GM12878 (cell line): ENCODE measurements around the gene TRMT1. TPM values are rescaled to one million over a fixed set of nuclear protein-coding genes. Genes with fewer than 3 reads are reported as not detected.
A peak's percentile ranks its signal among the peaks of the same experiment; 100 is the strongest.

Experiments
- ATF3 ChIP-seq: IDR thresholded peaks from 2 replicates; pipeline ENCODE4 v1.6.1; 2011; ENCODE audit warnings: low read depth, mild to moderate bottlenecking, low read length, moderate library complexity, borderline replicate concordance; ENCODE audit errors: extremely low read depth
- CBFB ChIP-seq: IDR thresholded peaks from 2 replicates; pipeline ENCODE4 v1.6.1; 2016; ENCODE audit warnings: antibody characterized with exemption, low read depth
- CHD2 ChIP-seq: IDR thresholded peaks from 2 replicates; pipeline ENCODE4 v1.6.1; 2011; ENCODE audit warnings: low read depth, low read length, improper control_type of control experiment, borderline replicate concordance
- CREB1 ChIP-seq: IDR thresholded peaks from 2 replicates; pipeline ENCODE4 v1.6.1; 2012; ENCODE audit warnings: low read depth, mild to moderate bottlenecking, inconsistent platforms
- EP300 ChIP-seq, 2 experiments: fragments of 150-350 bp in 1 of 2; IDR thresholded peaks; 2 replicates each; pipeline ENCODE4 v1.6.1; 2011 to 2012; ENCODE audit warnings: low read depth in 2 of 2, low read length in 2 of 2, borderline replicate concordance in 1 of 2, improper control_type of control experiment in 1 of 2, inconsistent platforms in 1 of 2; ENCODE audit not compliant: control insufficient read depth in 1 of 2
- HCFC1 ChIP-seq: fragments of 150-350 bp; IDR thresholded peaks from 2 replicates; pipeline ENCODE4 v1.6.1; 2014; ENCODE audit warnings: low read length
- MAX ChIP-seq: IDR thresholded peaks from 2 replicates; pipeline ENCODE4 v1.6.1; 2012; ENCODE audit warnings: low read depth, low read length, improper control_type of control experiment
- NFYA ChIP-seq: IDR thresholded peaks from 2 replicates; pipeline ENCODE4 v1.6.1; 2011; ENCODE audit warnings: low read depth, mild to moderate bottlenecking, low read length, improper control_type of control experiment, borderline replicate concordance
- NFYB ChIP-seq: IDR thresholded peaks from 2 replicates; pipeline ENCODE4 v1.6.1; 2011; ENCODE audit warnings: low read depth, mild to moderate bottlenecking, low read length, improper control_type of control experiment, moderate library complexity; ENCODE audit not compliant: insufficient read depth
- PBX3 ChIP-seq: IDR thresholded peaks from 2 replicates; pipeline ENCODE4 v1.6.1; 2011; ENCODE audit warnings: mild to moderate bottlenecking, low read depth, low read length, moderate library complexity; ENCODE audit not compliant: insufficient replicate concordance
- PML ChIP-seq: IDR thresholded peaks from 2 replicates; pipeline ENCODE4 v1.6.1; 2012; ENCODE audit warnings: low read length, inconsistent platforms
- RCOR1 ChIP-seq: conservative IDR thresholded peaks from 2 replicates; pipeline ENCODE4 v1.6.1; 2012; ENCODE audit warnings: low read depth, low read length, improper control_type of control experiment
- SIN3A ChIP-seq: IDR thresholded peaks from 2 replicates; pipeline ENCODE4 v1.6.1; 2012; ENCODE audit warnings: low read depth, low read length, improper control_type of control experiment
- SMC3 ChIP-seq: IDR thresholded peaks from 2 replicates; pipeline ENCODE4 v1.6.1; 2011; ENCODE audit warnings: low read length, improper control_type of control experiment, borderline replicate concordance
- TAF1 ChIP-seq: IDR thresholded peaks from 2 replicates; pipeline ENCODE4 v1.6.1; 2011; ENCODE audit warnings: mild to moderate bottlenecking, low read depth, low read length, borderline replicate concordance
- TBL1XR1 ChIP-seq: IDR thresholded peaks from 2 replicates; pipeline ENCODE4 v1.6.1; 2012; ENCODE audit warnings: low read depth, low read length, improper control_type of control experiment
- ZBTB40 ChIP-seq: fragments of 450-650 bp; IDR thresholded peaks from 2 replicates; pipeline ENCODE4 v1.6.1; 2016; ENCODE audit warnings: mild to moderate bottlenecking, moderate library complexity, borderline replicate concordance
- ZNF217 ChIP-seq: fragments of 450-650 bp; IDR thresholded peaks from 2 replicates; pipeline ENCODE4 v1.6.1; 2017; ENCODE audit warnings: antibody characterized with exemption, mild to moderate bottlenecking
- ZNF274 ChIP-seq: IDR thresholded peaks from one replicate; pipeline ENCODE4 v1.8.0; 2011; ENCODE audit not compliant: insufficient read length, insufficient read depth
- polyA plus RNA-seq, 11 experiments: library from polyadenylated mRNA; depleted of rRNA in 4 of 11; unstranded in 6 of 11; stranded (reverse) in 5 of 11; fragments of >200 nt; fragmentation: Nextera tagmentation in 4 of 11; fragmentation: Illumina TruSeq in 1 of 11; extraction: Ambion mirVana in 4 of 11; extraction: Trizol in 1 of 11; gene quantifications; 1 replicate in 1 of 11; 2 replicates in 10 of 11; pipeline versions ENCODE4 v1.2.1 to v1.2.3, GENCODE V29; 2011 to 2016; ENCODE audit warnings: inconsistent platforms in 2 of 11, missing spikeins in 2 of 11, low read depth in 1 of 11
- total RNA-seq, 4 experiments: library from RNA; depleted of rRNA in 3 of 4; stranded (reverse); fragments of >200 nt in 3 of 4; fragmentation: Illumina TruSeq in 1 of 4; extraction: Trizol in 1 of 4; gene quantifications; 2 replicates each; pipeline versions ENCODE4 v1.2.1 to v1.2.3, GENCODE V29; 2013 to 2021

The TRMT1 gene
- total and polyA plus RNA-seq, 10 of the 15 experiments (the other 5 are each of a cell fraction or from before 2014, with no cell fraction given): 3.4 to 68.8 (median 34.8) TPM

DNA sequence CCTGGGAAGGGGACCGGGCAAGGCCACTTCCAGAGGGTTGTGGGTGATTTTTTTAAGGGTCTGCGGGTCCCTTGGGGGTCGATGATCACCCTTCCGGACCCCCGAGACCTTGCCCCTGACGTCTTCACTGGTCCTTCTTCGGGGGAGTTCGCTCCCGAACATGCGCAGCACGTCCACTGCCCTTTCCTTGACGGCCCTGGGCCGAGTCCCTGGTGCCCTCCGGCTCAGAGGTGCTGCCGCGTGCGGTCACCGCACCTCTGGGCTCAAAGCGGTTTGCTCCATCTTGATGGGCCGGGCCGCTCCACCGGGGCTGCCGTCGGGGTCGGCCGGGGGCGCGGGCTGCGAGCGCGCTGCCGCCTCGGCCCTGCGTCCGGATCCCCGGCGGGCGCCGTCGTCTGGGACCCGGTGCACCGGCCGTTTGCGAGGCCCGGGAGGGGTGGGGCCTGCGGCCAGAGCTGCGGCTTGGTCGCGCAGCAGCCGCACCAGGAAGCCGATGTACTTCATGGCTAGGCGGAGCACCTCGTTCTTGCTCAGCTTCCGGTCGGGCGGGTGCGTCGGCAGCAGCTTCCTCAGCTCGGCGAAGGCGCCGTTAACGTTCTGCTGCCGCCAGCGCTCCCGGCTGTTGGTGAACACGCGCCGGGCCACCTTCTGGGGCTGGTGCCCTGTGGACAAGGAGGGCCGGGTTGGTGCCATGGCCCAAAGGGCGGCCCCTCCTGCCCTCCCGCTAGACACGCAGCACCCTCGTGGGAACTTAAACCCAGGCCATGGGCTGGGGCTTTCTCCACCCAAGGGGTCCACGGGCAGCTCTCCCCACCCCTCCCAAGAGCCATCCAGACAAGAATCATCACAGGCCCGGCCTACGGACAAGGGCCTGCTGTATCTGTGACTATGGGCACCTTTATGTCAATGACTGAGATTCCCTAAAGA lies 17.2 kb downstream of the TRMT1 start (continued):
- no peak for TF ChIP-seq CBFB
- no peak for TF ChIP-seq CREB1
- TF ChIP-seq ZNF274: no peak
- no peak for TF ChIP-seq TAF1
- TF ChIP-seq CHD2: no peak
- no peak for TF ChIP-seq ATF3
- no peak for TF ChIP-seq SIN3A
- no peak for TF ChIP-seq PML
- TF ChIP-seq NFYA: no peak
- TF ChIP-seq RCOR1: no peak
- TF ChIP-seq MAX: peak; percentile 49; the same call in 1 of the 2 replicates
- TF ChIP-seq EP300 (IDR thresholded peaks at IDR 0.05; ENCODE audit: borderline replicate concordance in 1 of 2, control insufficient read depth in 1 of 2, low read depth in 2 of 2, low read length in 2 of 2): 0 out of 4 replicates have a peak, but pooled peaks of 1 of the 2 experiments have one; percentile 16
- TF ChIP-seq NFYB: no peak
- TF ChIP-seq HCFC1: no peak
- TF ChIP-seq ZNF217: peak; percentile 60; the same call in 1 of the 2 replicates
- TF ChIP-seq SMC3: no peak
- TF ChIP-seq ZBTB40: peak; percentile 61
- no peak for TF ChIP-seq PBX3
- no peak for TF ChIP-seq TBL1XR1
